ENCODE data around the gene ARHGAP44. TPM values are rescaled to one million over a fixed set of nuclear protein-coding genes. Genes with fewer than 3 reads are reported as not detected.

The ARHGAP44 gene
- total RNA-seq, 1 experiment from 2014 or later, result 0.40 TPM

- intact Hi-C loops (cut with micrococcal nuclease), result no loop called here
- Histone ChIP-seq H3F3A (ENCODE audit: low read length, unreplicated experiment) (no peaks in the 10 kb centered on the region), H3K4me1 (ENCODE audit: insufficient read depth, low read length) (0 out of 2 replicates have a peak, but pooled peaks cover 3% of the 10 kb centered on the region), H3K27ac (ENCODE audit: low read length) (no peak overlapping the region), H3K9me2 (replicated peaks; ENCODE audit: low read length) (no peaks in the 10 kb centered on the region), H3K36me3 (ENCODE audit: low read depth, low read length) (no peaks in the 10 kb centered on the region), H2AFZ (ENCODE audit: low read length) (no peak overlapping the region), H3K79me2 (ENCODE audit: low read length) (no peaks in the 10 kb centered on the region), H3K4me3 (ENCODE audit: low read length) (no peak overlapping the region), H3K9me3 (ENCODE audit: low read length) (no peaks in the 10 kb centered on the region), H4K20me1 (ENCODE audit: low read length) (no peaks in the 10 kb centered on the region), H3K27me3 (ENCODE audit: low read length) (peaks cover 4% of the 10 kb centered on the region; the same call in 1 of the 2 replicates), H3K9ac (ENCODE audit: low read length) (no peak overlapping the region), H3K4me2 (ENCODE audit: low read length) (no peak overlapping the region)
- TF ChIP-seq, protein P1, sequence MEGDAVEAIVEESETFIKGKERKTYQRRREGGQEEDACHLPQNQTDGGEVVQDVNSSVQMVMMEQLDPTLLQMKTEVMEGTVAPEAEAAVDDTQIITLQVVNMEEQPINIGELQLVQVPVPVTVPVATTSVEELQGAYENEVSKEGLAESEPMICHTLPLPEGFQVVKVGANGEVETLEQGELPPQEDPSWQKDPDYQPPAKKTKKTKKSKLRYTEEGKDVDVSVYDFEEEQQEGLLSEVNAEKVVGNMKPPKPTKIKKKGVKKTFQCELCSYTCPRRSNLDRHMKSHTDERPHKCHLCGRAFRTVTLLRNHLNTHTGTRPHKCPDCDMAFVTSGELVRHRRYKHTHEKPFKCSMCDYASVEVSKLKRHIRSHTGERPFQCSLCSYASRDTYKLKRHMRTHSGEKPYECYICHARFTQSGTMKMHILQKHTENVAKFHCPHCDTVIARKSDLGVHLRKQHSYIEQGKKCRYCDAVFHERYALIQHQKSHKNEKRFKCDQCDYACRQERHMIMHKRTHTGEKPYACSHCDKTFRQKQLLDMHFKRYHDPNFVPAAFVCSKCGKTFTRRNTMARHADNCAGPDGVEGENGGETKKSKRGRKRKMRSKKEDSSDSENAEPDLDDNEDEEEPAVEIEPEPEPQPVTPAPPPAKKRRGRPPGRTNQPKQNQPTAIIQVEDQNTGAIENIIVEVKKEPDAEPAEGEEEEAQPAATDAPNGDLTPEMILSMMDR (conservative IDR thresholded peaks at IDR 0.05; ENCODE audit: low read depth, low read length), result no peak
- TF ChIP-seq EZH2phosphoT487 (IDR thresholded peaks at IDR 0.05; ENCODE audit: borderline replicate concordance, low read length), result no peak
- DNase-seq (no peak), ATAC-seq (no peak)
- ChIA-PET POLR2A (ENCODE audit: unreplicated experiment) (no interaction called here), CTCF (no interaction called here)
- BruUV-seq (replicated peaks), result no TSS peak
Measured at GRCh38 chr17:13027246-13027645, 237.9 kb downstream of the ARHGAP44 start.

DNA sequence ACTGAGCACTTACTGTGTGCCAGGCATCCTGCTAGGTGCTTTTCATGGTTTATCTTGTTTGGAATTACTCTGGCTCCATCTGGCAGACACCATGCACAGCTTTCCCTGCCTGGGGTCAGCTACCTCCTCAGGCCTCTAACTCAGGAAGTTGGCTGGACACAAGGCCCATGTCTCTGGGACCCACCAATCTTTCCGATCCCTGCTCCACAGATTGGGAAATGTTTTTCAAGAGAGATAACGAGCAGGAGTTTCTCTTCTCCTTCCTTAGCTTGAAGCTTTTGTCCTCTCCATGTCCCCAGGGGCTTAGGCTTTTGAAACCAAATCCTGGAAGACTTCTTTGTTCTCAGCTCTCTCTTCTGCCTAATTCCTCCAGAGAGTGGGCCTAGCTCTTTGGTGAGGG, 240.0 kb downstream of the ARHGAP44 start:
- no peak overlapping the region for H3K4me2 ChIP-seq (ENCODE audit: low read length)
- no peak for ATAC-seq
- intact Hi-C loops (cut with micrococcal nuclease), result no loop called here
- peaks cover 4% of the 10 kb centered on the region; the same call in 1 of the 2 replicates for H3K27me3 ChIP-seq (ENCODE audit: low read length)
- no peaks in the 10 kb centered on the region for H3K36me3 ChIP-seq (ENCODE audit: low read depth, low read length)
- H3F3A ChIP-seq (ENCODE audit: low read length, unreplicated experiment), result no peaks in the 10 kb centered on the region
- CTCF ChIA-PET, result interaction anchor here (1.3 kb wide), 1 partner anchor 11 kb away, joined by 11 read pairs; the partner anchor contains the start of gene ELAC2
- H3K9me3 ChIP-seq (ENCODE audit: low read length), result no peaks in the 10 kb centered on the region
- no peaks in the 10 kb centered on the region for H4K20me1 ChIP-seq (ENCODE audit: low read length)
- no peak overlapping the region for H2AFZ ChIP-seq (ENCODE audit: low read length)
- DNase-seq, result no peak
- H3K4me3 ChIP-seq (ENCODE audit: low read length), result no peak overlapping the region
- no peaks in the 10 kb centered on the region for H3K9me2 ChIP-seq (replicated peaks; ENCODE audit: low read length)
- 0 out of 2 replicates have a peak, but pooled peaks cover under 1% of the 10 kb centered on the region for H3K4me1 ChIP-seq (ENCODE audit: insufficient read depth, low read length)
- TF ChIP-seq EZH2 (IDR thresholded peaks at IDR 0.05; ENCODE audit: low read length, unreplicated experiment), result no peak
- TF ChIP-seq, protein P1 (conservative IDR thresholded peaks at IDR 0.05; ENCODE audit: low read depth, low read length), result no peak
- TF ChIP-seq EZH2phosphoT487 (IDR thresholded peaks at IDR 0.05; ENCODE audit: borderline replicate concordance, low read length), result no peak
- no TSS peak for BruUV-seq (replicated peaks)
- no peak overlapping the region for H3K27ac ChIP-seq (ENCODE audit: low read length)
- H3K79me2 ChIP-seq (ENCODE audit: low read length), result no peaks in the 10 kb centered on the region
- H3K9ac ChIP-seq (ENCODE audit: low read length), result no peak overlapping the region
- POLR2A ChIA-PET (ENCODE audit: unreplicated experiment), result no interaction called here

DNA sequence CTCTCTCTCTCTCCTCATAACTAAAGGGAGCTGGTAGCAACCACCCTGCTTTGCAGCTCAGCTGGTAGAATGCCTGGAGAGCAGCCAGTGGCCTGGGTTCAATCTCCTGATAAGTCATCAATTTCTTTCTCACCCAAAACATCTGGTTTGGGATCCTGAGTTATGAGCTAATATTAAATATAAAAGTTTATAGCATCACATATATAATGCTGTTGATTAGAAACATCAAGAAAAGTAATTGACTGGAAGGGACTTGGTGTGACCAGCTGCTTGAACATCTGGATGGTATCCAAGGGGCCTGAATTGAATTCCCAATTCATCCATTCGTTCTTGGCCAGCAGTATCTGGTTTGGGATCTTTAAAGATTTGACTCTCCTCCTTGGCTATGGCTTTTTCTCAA, 240.8 kb downstream of the ARHGAP44 start:
- no peak overlapping the region for H3K9ac ChIP-seq (ENCODE audit: low read length)
- intact Hi-C loops (cut with micrococcal nuclease), result no loop called here
- H3K27me3 ChIP-seq (ENCODE audit: low read length), result peaks cover 8% of the 10 kb centered on the region; the same call in 1 of the 2 replicates
- no peaks in the 10 kb centered on the region for H3K9me2 ChIP-seq (replicated peaks; ENCODE audit: low read length)
- no peaks in the 10 kb centered on the region for H3K36me3 ChIP-seq (ENCODE audit: low read depth, low read length)
- H3K4me3 ChIP-seq (ENCODE audit: low read length), result no peak overlapping the region
- no peaks in the 10 kb centered on the region for H3K4me1 ChIP-seq (ENCODE audit: insufficient read depth, low read length)
- H4K20me1 ChIP-seq (ENCODE audit: low read length), result no peaks in the 10 kb centered on the region
- no peak overlapping the region for H3K4me2 ChIP-seq (ENCODE audit: low read length)
- ChIA-PET CTCF (interaction anchor here (1.3 kb wide), 1 partner anchor 12 kb away, joined by 11 read pairs; the partner anchor contains the start of gene ELAC2), POLR2A (ENCODE audit: unreplicated experiment) (no interaction called here)
- TF ChIP-seq EZH2phosphoT487 (IDR thresholded peaks at IDR 0.05; ENCODE audit: borderline replicate concordance, low read length), result no peak
- no peak for TF ChIP-seq EZH2 (IDR thresholded peaks at IDR 0.05; ENCODE audit: low read length, unreplicated experiment)
- TF ChIP-seq, protein P1 (conservative IDR thresholded peaks at IDR 0.05; ENCODE audit: low read depth, low read length), result no peak
- BruUV-seq (replicated peaks), result no TSS peak
- ATAC-seq, result no peak
- H3K79me2 ChIP-seq (ENCODE audit: low read length), result no peaks in the 10 kb centered on the region
- H3F3A ChIP-seq (ENCODE audit: low read length, unreplicated experiment), result no peaks in the 10 kb centered on the region
- no peak overlapping the region for H3K27ac ChIP-seq (ENCODE audit: low read length)
- no peak for DNase-seq
- H3K9me3 ChIP-seq (ENCODE audit: low read length), result no peaks in the 10 kb centered on the region
- H2AFZ ChIP-seq (ENCODE audit: low read length), result no peak overlapping the region
